Ovary (tissue), 9 donors: Measurements from ENCODE around the gene NT5DC4. TPM values are rescaled to one million over a fixed set of nuclear protein-coding genes. Genes with fewer than 3 reads are reported as not detected.

Source experiments
- DNase-seq, 5 donors: peaks; one replicate each; pipeline ENCODE4 v3.0.0-alpha.2; 2019 to 2020
- H3K27ac ChIP-seq, 2 donors: fragments of 200-600 bp; one replicate each; pipeline versions ENCODE4 v1.5.1 to v1.8.0; 2019 to 2022
- H3K27me3 ChIP-seq: fragments of 200-600 bp; one replicate; pipeline ENCODE4 v1.8.0; 2022
- H3K36me3 ChIP-seq: fragments of 200-600 bp; sonication (generic); one replicate; pipeline ENCODE4 v1.5.1; 2019
- H3K4me1 ChIP-seq: one replicate; pipeline ENCODE4 v1.8.1; 2013; ENCODE audit warnings: mild to moderate bottlenecking, moderate library complexity; ENCODE audit not compliant: insufficient read depth
- H3K4me3 ChIP-seq: fragments of 200-600 bp; sonication (generic); one replicate; pipeline ENCODE4 v1.5.1; 2017
- H3K9me3 ChIP-seq, 2 donors: fragments of 200-600 bp in 1 of 2; sonication (generic) in 1 of 2; one replicate each; pipeline versions ENCODE4 v1.5.1 to v1.8.1; 2013 to 2019; ENCODE audit warnings: mild to moderate bottlenecking in 1 of 2, moderate library complexity in 1 of 2
- CTCF ChIP-seq, 3 donors: fragments of 450-650 bp in 2 of 3; fragments of 200-600 bp in 1 of 3; IDR thresholded peaks; one replicate each; pipeline versions ENCODE4 v1.5.1 to v1.8.0; 2016 to 2022; ENCODE audit warnings: antibody characterized with exemption in 3 of 3, mild to moderate bottlenecking in 1 of 3
- EP300 ChIP-seq: sonication (generic); formaldehyde crosslinking; IDR thresholded peaks from one replicate; pipeline ENCODE4 v1.6.1; 2017; ENCODE audit warnings: antibody characterized with exemption
- POLR2A ChIP-seq: fragments of 450-650 bp; IDR thresholded peaks from one replicate; pipeline ENCODE4 v1.6.1; 2017; ENCODE audit warnings: antibody characterized with exemption, mild to moderate bottlenecking, moderate library complexity
- WGBS, 3 donors: extraction: QIAGEN DNeasy Blood & Tissue Kit in 1 of 3; methylation state at CpG; one replicate each; pipeline versions ENCODE4 v1.1.5 to v1.1.7; 2013 to 2017; 5-methylcytosine and 5-hydroxymethylcytosine counted together
- intact Hi-C, 4 donors: fragments of 100-400 bp; cut with DNase I; formaldehyde crosslinking; loops; one replicate each; pipeline versions ENCODE4 v1.11.0 to v1.15.1; 2022 to 2023
- polyA plus RNA-seq, 2 donors: library from polyadenylated mRNA; stranded (reverse); fragments of 200-250 nt in 1 of 2; fragments of 350-450 nt in 1 of 2; fragmentation: Illumina TruSeq in 1 of 2; extraction: RNeasy Lipid Tissue Mini Kit (QIAGEN cat#74804) in 1 of 2; gene quantifications; one replicate each; pipeline ENCODE4 v1.2.3, GENCODE V29; 2013 to 2014
- total RNA-seq, 7 donors: library from RNA; depleted of rRNA in 2 of 7; stranded (reverse); fragments of >200 nt in 2 of 7; fragmentation: NEBNext Ultra II Directional in 3 of 7; extraction: Animal tissue kit (Norgen Biotek cat#: 25700) in 3 of 7; gene quantifications; one replicate each; pipeline versions ENCODE4 v1.1.0 to v1.2.4, GENCODE V29; 2016 to 2023
- donor health status: DM: no; HTN: no; CAD: no; lungs with moderate emphysema.
- donor health status: DM: no; HTN: no; CAD: no.
- donor health status: Bipolar disorder and iron deficiency.
- donor health status: DM: yes; HTN: yes; CAD: no.
- donor health status: DM: no; HTN: no; CAD: no.
- donor health status: DM: yes; HTN: yes; CAD: no.

The NT5DC4 gene
- total and polyA plus RNA-seq, 9 donors = not detected

GRCh38 chr2:112718863-112719370, 1.9 kb upstream of the NT5DC4 start:
- Histone ChIP-seq H3K9me3 (no peaks in the 10 kb centered on the region), H3K27ac (no peak overlapping the region), H3K36me3 (no peaks in the 10 kb centered on the region), H3K4me3 (no peak overlapping the region), H3K4me1 (no peaks in the 10 kb centered on the region), H3K27me3 (no peaks in the 10 kb centered on the region)
- 72 to 81% (median 81%) methylated on average over 12 of the region's 12 CpGs for WGBS, 3 donors
- no peak for TF ChIP-seq EP300
- TF ChIP-seq POLR2A = no peak
- no peak for TF ChIP-seq CTCF (IDR thresholded peaks at IDR 0.05)
- intact Hi-C loops = no loop called here
- DNase-seq = no peak

GRCh38 chr2:112721819-112722522, 1.2 kb downstream of the NT5DC4 start:
- Histone ChIP-seq H3K27ac (no peak overlapping the region), H3K36me3 (no peaks in the 10 kb centered on the region), H3K4me1 (no peaks in the 10 kb centered on the region), H3K27me3 (no peaks in the 10 kb centered on the region), H3K9me3 (no peaks in the 10 kb centered on the region), H3K4me3 (no peak overlapping the region)
- TF ChIP-seq POLR2A (no peak), EP300 (no peak), CTCF (IDR thresholded peaks at IDR 0.05) (no peak)
- 81 to 91% (median 85%) methylated on average over 23 of the region's 23 CpGs for WGBS, 3 donors
- DNase-seq = no peak
- intact Hi-C loops = loop anchor here in 1 of 4 donors (10.0 kb wide), 1 partner anchor 97 kb away; no protein-coding TSS in a partner anchor

- Histone ChIP-seq H3K4me3 (no peak overlapping the region), H3K27ac (no peak overlapping the region), H3K36me3 (no peaks in the 10 kb centered on the region), H3K27me3 (no peaks in the 10 kb centered on the region), H3K4me1 (no peaks in the 10 kb centered on the region), H3K9me3 (no peaks in the 10 kb centered on the region)
- 91 to 97% (median 91%) methylated on average over 9 of the region's 9 CpGs for WGBS, 3 donors
- intact Hi-C loops = loop anchor here in 1 of 4 donors (10.0 kb wide), 1 partner anchor 98 kb away; no protein-coding TSS in a partner anchor
- TF ChIP-seq POLR2A = no peak
- TF ChIP-seq EP300 = no peak
- no peak for DNase-seq
Observed at GRCh38 chr2:112722816-112723546, 2.2 kb downstream of the NT5DC4 start.

- Histone ChIP-seq H3K9me3 (no peaks in the 10 kb centered on the region), H3K4me1 (no peaks in the 10 kb centered on the region), H3K4me3 (no peak overlapping the region), H3K27me3 (no peaks in the 10 kb centered on the region), H3K27ac (no peak overlapping the region), H3K36me3 (no peaks in the 10 kb centered on the region)
- no peak for DNase-seq
- TF ChIP-seq POLR2A (no peak), EP300 (no peak), CTCF (IDR thresholded peaks at IDR 0.05) (no peak)
- intact Hi-C loops = loop anchor here in 1 of 4 donors (10.0 kb wide), 1 partner anchor 99 kb away; no protein-coding TSS in a partner anchor
- WGBS, 3 donors = 85 to 94% (median 91%) methylated on average over 6 of the region's 6 CpGs
Observed at GRCh38 chr2:112723547-112723940, 2.7 kb downstream of the NT5DC4 start.
